A549 (cell line): ENCODE results near the gene IMPG2. TPM values are rescaled to one million over a fixed set of nuclear protein-coding genes. Genes with fewer than 3 reads are reported as not detected.

Experiments used
- ATAC-seq, 2 experiments: fragments of 200-7000 bp in 1 of 2; fragments of >200 bp in 1 of 2; cut with Nextera tagmentation in 1 of 2; cut with Tn5 transposase in 1 of 2; 3 replicates each; pipeline versions ENCODE4 v1.8.0 to v1.9.1; 2018 to 2020; ENCODE audit warnings: mild to moderate bottlenecking in 1 of 2, moderate library complexity in 1 of 2
- CTCF ChIA-PET: fragments of 300-600 bp; sonication (Branson Sonifier 250); formaldehyde crosslinking; extraction: SDS; loops from one replicate; lab custom pipeline; 2021; ENCODE audit warnings: antibody characterized with exemption, inconsistent platforms; lab: Yijun Ruan, JAX
- POLR2A ChIA-PET: fragments of 350-600 bp; formaldehyde crosslinking; extraction: SDS; loops from one replicate; lab custom pipeline; 2021; ENCODE audit warnings: antibody characterized with exemption, inconsistent platforms; lab: Yijun Ruan, JAX
- DNase-seq, 2 experiments: peaks; one replicate each; pipeline versions ENCODE4 v3.0.0 to v3.0.0-alpha.2; 2011 to 2016; ENCODE audit warnings: low read depth in 1 of 2, low spot score in 1 of 2
- FAIRE-seq: peaks from 2 replicates; lab custom pipeline; 2011; peaks lifted over from hg19 to GRCh38; lab: Jason Lieb, UNC
- H3K27ac ChIP-seq, 2 experiments: fragments of >200 bp; sonication (Bioruptor Twin); formaldehyde crosslinking; 3 replicates each; pipeline ENCODE4 v1.5.1; 2016 to 2017
- H3K4me1 ChIP-seq: fragments of >200 bp; sonication (Bioruptor Twin); formaldehyde crosslinking; 3 replicates; pipeline ENCODE4 v1.6.1; 2016
- H3K4me2 ChIP-seq: fragments of >200 bp; sonication (Bioruptor Twin); formaldehyde crosslinking; 3 replicates; pipeline ENCODE4 v1.6.1; 2016
- H3K4me3 ChIP-seq: fragments of >200 bp; sonication (Bioruptor Twin); formaldehyde crosslinking; 3 replicates; pipeline ENCODE4 v1.5.1; 2016
- H3K9me3 ChIP-seq: fragments of >200 bp; sonication (Bioruptor Twin); formaldehyde crosslinking; 3 replicates; pipeline ENCODE4 v1.6.1; 2016
- BHLHE40 ChIP-seq: IDR thresholded peaks from 2 replicates; pipeline ENCODE4 v1.6.1; 2012; ENCODE audit warnings: low read depth, low read length, inconsistent platforms
- CBX2 ChIP-seq: fragments of 200-600 bp; sonication (generic); IDR thresholded peaks from 2 replicates; pipeline ENCODE4 v1.6.1; 2016; ENCODE audit warnings: low read depth, mild to moderate bottlenecking, borderline replicate concordance
- CBX8 ChIP-seq: fragments of 200-600 bp; sonication (generic); IDR thresholded peaks from 2 replicates; pipeline ENCODE4 v1.6.1; 2016
- CEBPB ChIP-seq, 2 experiments: fragments of >200 bp in 1 of 2; sonication (Bioruptor Twin) in 1 of 2; formaldehyde crosslinking in 1 of 2; IDR thresholded peaks; 2 replicates each; pipeline ENCODE4 v1.6.1; 2012 to 2016
- CHD4 ChIP-seq: fragments of 200-600 bp; sonication (generic); IDR thresholded peaks from 2 replicates; pipeline ENCODE4 v1.6.1; 2016; ENCODE audit warnings: antibody characterized with exemption, mild to moderate bottlenecking, borderline replicate concordance
- EP300 ChIP-seq, 2 experiments: fragments of >200 bp; sonication (Bioruptor Twin); formaldehyde crosslinking; IDR thresholded peaks; 2 replicates in 1 of 2; 3 replicates in 1 of 2; pipeline ENCODE4 v1.6.1; 2016 to 2017
- ESRRA ChIP-seq: fragments of 150-350 bp; IDR thresholded peaks from 2 replicates; pipeline ENCODE4 v1.6.1; 2014; ENCODE audit warnings: mild to moderate bottlenecking, low read length, borderline replicate concordance
- FOSB ChIP-seq: fragments of 250-450 bp; sonication (Bioruptor Pico); IDR thresholded peaks from 2 replicates; pipeline ENCODE4 v1.5.0; 2020; ENCODE audit warnings: mild to moderate bottlenecking, moderate library complexity
- FOSL2 ChIP-seq, 2 experiments: fragments of 450-650 bp in 1 of 2; fragments of >200 bp in 1 of 2; sonication (Bioruptor Twin) in 1 of 2; formaldehyde crosslinking; IDR thresholded peaks; 2 replicates each; pipeline versions ENCODE4 v1.5.0 to v1.6.1; 2016 to 2020; ENCODE audit warnings: mild to moderate bottlenecking in 1 of 2, moderate library complexity in 1 of 2
- FOXS1 ChIP-seq: fragments of 250-450 bp; sonication (Bioruptor Pico); IDR thresholded peaks from 2 replicates; pipeline ENCODE4 v1.5.0; 2020; ENCODE audit warnings: mild to moderate bottlenecking, moderate library complexity
- GATA3 ChIP-seq: IDR thresholded peaks from 2 replicates; pipeline ENCODE4 v1.6.1; 2012; ENCODE audit warnings: borderline replicate concordance
- HOXA7 ChIP-seq: fragments of 250-450 bp; sonication (Bioruptor Pico); IDR thresholded peaks from 2 replicates; pipeline ENCODE4 v1.5.0; 2020; ENCODE audit warnings: mild to moderate bottlenecking, moderate library complexity
- KDM1A ChIP-seq: fragments of 200-600 bp; sonication (generic); IDR thresholded peaks from 2 replicates; pipeline ENCODE4 v1.6.1; 2016; ENCODE audit warnings: low read depth, mild to moderate bottlenecking
- MAFK ChIP-seq: fragments of 450-650 bp; IDR thresholded peaks from 2 replicates; pipeline ENCODE4 v1.6.1; 2014; ENCODE audit not compliant: partially characterized antibody
- MAZ ChIP-seq: fragments of 150-350 bp; IDR thresholded peaks from 2 replicates; pipeline ENCODE4 v1.6.1; 2014; ENCODE audit warnings: antibody characterized with exemption, low read depth, low read length, borderline replicate concordance
- PHF8 ChIP-seq: fragments of 200-600 bp; sonication (generic); IDR thresholded peaks from 2 replicates; pipeline ENCODE4 v1.6.1; 2016; ENCODE audit warnings: low read depth, mild to moderate bottlenecking, antibody characterized with exemption, moderate library complexity, borderline replicate concordance
- POLR2A ChIP-seq: IDR thresholded peaks from 2 replicates; pipeline ENCODE4 v1.6.1; 2012; ENCODE audit warnings: mild to moderate bottlenecking, low read length
- RAD21 ChIP-seq, 2 experiments: fragments of >200 bp in 1 of 2; sonication (Bioruptor Twin) in 1 of 2; formaldehyde crosslinking in 1 of 2; IDR thresholded peaks in 1 of 2; conservative IDR thresholded peaks in 1 of 2; 2 replicates in 1 of 2; 3 replicates in 1 of 2; pipeline ENCODE4 v1.6.1; 2012 to 2018; ENCODE audit warnings: inconsistent platforms in 1 of 2
- RARB ChIP-seq: fragments of 250-450 bp; sonication (Bioruptor Pico); IDR thresholded peaks from 2 replicates; pipeline ENCODE4 v1.8.0; 2021; ENCODE audit warnings: mild to moderate bottlenecking, moderate library complexity
- RNF2 ChIP-seq: fragments of 200-600 bp; sonication (generic); IDR thresholded peaks from 2 replicates; pipeline ENCODE4 v1.6.1; 2016; ENCODE audit warnings: low read depth, mild to moderate bottlenecking, antibody characterized with exemption, moderate library complexity, borderline replicate concordance
- SMC3 ChIP-seq: fragments of >200 bp; sonication (Bioruptor Twin); formaldehyde crosslinking; IDR thresholded peaks from 3 replicates; pipeline ENCODE4 v1.6.1; 2018; ENCODE audit warnings: inconsistent platforms
- TP53 ChIP-seq: fragments of 250-450 bp; sonication (Bioruptor Pico); IDR thresholded peaks from 2 replicates; pipeline ENCODE4 v1.5.0; 2021; ENCODE audit warnings: mild to moderate bottlenecking, moderate library complexity
- ZNF302 ChIP-seq: fragments of 250-450 bp; sonication (Bioruptor Pico); IDR thresholded peaks from 2 replicates; pipeline ENCODE4 v1.9.0; 2021; ENCODE audit warnings: inconsistent platforms, mild to moderate bottlenecking, moderate library complexity
- WGBS: methylation state at CpG from one replicate; pipeline ENCODE4 v1.1.6; 2017; ENCODE audit errors: missing lambda C conversion rate; 5-methylcytosine and 5-hydroxymethylcytosine counted together
- polyA plus RNA-seq, 4 experiments: library from polyadenylated mRNA; depleted of rRNA in 3 of 4; stranded (reverse); fragments of >200 nt; fragmentation: RNase III in 1 of 4; extraction: RNeasy Plus Mini Kit Qiagen cat#74134 plus additional on column Dnase treatment in 1 of 4; gene quantifications; 2 replicates in 3 of 4; 3 replicates in 1 of 4; pipeline ENCODE4 v1.2.3, GENCODE V29; 2011 to 2017
- TF ChIP-seq, protein P1 (sequence below): fragments of 450-650 bp; IDR thresholded peaks from 2 replicates; pipeline ENCODE4 v1.6.1; 2014; ENCODE audit warnings: antibody characterized with exemption
- TF ChIP-seq, protein P2 (sequence below): fragments of 150-350 bp; IDR thresholded peaks from 2 replicates; pipeline ENCODE4 v1.6.1; 2014; ENCODE audit warnings: low read depth, mild to moderate bottlenecking, low read length

Gene IMPG2
- polyA plus RNA-seq, 2 of the 4 experiments (the other 2 are of a cell fraction), result 0.03 to 0.05 TPM

DNA sequence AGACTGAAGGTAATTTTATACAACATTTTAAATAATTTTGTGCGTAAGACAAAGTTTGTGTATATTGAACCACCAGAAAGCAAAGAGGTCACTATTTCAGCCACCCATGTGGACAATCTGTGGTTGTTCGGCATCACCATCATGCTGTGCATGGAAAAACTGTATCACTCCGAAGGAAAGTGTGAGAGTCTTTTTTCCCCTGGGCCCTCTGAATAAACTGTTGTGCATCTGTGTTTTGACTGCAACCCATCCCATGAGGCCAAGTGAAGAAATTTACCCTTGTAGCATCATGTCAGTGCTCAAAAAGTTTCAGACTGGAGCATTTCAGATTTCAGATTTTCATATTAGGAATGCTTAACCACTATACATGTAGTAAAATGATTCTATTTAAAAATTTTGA, 85.3 kb downstream of the IMPG2 start:
- no peak overlapping the region for H3K27ac ChIP-seq

DNA sequence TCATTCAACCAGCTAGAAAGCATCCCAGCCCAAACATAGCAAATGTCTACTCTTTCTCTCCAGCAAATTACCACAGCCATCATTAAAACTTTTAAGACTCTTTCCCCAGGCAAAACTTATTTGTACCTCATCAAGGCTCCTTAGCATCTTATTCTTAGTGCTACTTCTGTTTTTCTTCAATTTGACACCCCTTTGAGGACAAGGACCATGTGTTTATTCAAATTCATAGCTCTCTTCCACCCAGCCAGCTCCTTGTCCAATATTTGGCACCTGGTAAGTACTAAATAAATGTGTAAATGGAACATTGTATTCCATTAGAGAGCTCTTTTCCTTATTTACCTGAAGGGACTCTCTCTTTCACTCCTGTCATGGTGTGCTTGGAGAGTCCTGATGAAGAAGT, 89.8 kb downstream of the IMPG2 start:
- no peaks in the 10 kb centered on the region for H3K4me1 ChIP-seq
- ChIA-PET CTCF (interaction anchor here (0.9 to 1.6 kb wide), 4 partner anchors 10 to 641 kb away, joined by 3 to 4 read pairs (median 3); no protein-coding TSS in a partner anchor), POLR2A (no interaction called here)
- FAIRE-seq (no peak), DNase-seq (no peak)
- H3K27ac ChIP-seq, result no peak overlapping the region
- H3K9me3 ChIP-seq, result no peaks in the 10 kb centered on the region
- TF ChIP-seq POLR2A (no peak), EP300 (IDR thresholded peaks at IDR 0.05) (no peak), RAD21 (conservative IDR thresholded peaks at IDR 0.05 in 1 of 2, IDR thresholded peaks at IDR 0.05 in 1 of 2) (no peak), PHF8 (no peak), SMC3 (no peak)
- TF ChIP-seq, all 56 proteins: peak for 0
- H3K4me2 ChIP-seq, result no peak overlapping the region
- ATAC-seq, result no peak
- H3K4me3 ChIP-seq, result no peak overlapping the region

More for the DNA sequence above, 85.3 kb downstream of the IMPG2 start:
- Histone ChIP-seq H3K9me3 (no peaks in the 10 kb centered on the region), H3K4me1 (no peaks in the 10 kb centered on the region), H3K4me3 (no peak overlapping the region), H3K4me2 (no peak overlapping the region)
- ChIA-PET POLR2A (no interaction called here), CTCF (no interaction called here)
- DNase-seq (no peak), FAIRE-seq (no peak), ATAC-seq (no peak)
- whole genome bisulfite sequencing, result 70% methylated on average over 3 of the region's 3 CpGs
- no peak for TF ChIP-seq KDM1A
- no peak for TF ChIP-seq FOSB
- no peak for TF ChIP-seq BHLHE40
- TF ChIP-seq ZNF302 (CRISPR knock-in tag), result no peak
- TF ChIP-seq POLR2A, result no peak
- TF ChIP-seq MAZ, result no peak
- TF ChIP-seq, protein P1, sequence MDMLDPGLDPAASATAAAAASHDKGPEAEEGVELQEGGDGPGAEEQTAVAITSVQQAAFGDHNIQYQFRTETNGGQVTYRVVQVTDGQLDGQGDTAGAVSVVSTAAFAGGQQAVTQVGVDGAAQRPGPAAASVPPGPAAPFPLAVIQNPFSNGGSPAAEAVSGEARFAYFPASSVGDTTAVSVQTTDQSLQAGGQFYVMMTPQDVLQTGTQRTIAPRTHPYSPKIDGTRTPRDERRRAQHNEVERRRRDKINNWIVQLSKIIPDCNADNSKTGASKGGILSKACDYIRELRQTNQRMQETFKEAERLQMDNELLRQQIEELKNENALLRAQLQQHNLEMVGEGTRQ, result no peak
- TF ChIP-seq MAFK, result no peak
- TF ChIP-seq CBX8, result no peak
- TF ChIP-seq CEBPB (IDR thresholded peaks at IDR 0.05), result no peak

DNA sequence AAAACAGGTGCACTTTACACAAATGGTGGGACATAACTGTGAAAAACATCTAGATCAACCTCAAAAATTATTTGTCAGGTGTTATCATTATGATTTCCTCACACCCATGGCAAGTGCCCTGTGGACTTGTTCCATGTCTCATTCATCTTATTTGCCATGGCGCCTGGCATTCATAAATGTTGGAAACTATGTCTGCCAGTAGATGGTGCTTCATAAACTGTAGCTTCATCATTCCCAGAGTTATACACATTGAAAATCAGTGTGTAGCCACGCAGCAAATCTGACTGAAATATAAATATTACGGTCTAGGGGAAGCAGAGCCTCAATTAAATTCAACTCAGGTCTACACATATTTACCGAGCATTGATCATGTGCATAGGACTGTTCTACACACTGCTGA, 90.7 kb downstream of the IMPG2 start:
- ChIA-PET POLR2A (no interaction called here), CTCF (interaction anchor here (1.4 kb wide), 1 partner anchor 9 kb away, joined by 4 read pairs; no protein-coding TSS in a partner anchor)
- no peak overlapping the region for H3K4me3 ChIP-seq
- ATAC-seq (peak in 1 of 2 experiments; percentile 31; a peak in 1 of 6 replicates), FAIRE-seq (no peak), DNase-seq (peak in 1 of 2 experiments; percentile 14)
- no peaks in the 10 kb centered on the region for H3K9me3 ChIP-seq
- no peak overlapping the region for H3K4me2 ChIP-seq
- H3K4me1 ChIP-seq, result no peaks in the 10 kb centered on the region
- H3K27ac ChIP-seq, result no peak overlapping the region
- WGBS, result 30% methylated on average over 4 of the region's 4 CpGs
- TF ChIP-seq SMC3 (peak; percentile 21; the same call in 1 of the 3 replicates), POLR2A (no peak), RAD21 (conservative IDR thresholded peaks at IDR 0.05 in 1 of 2, IDR thresholded peaks at IDR 0.05 in 1 of 2) (peak in 1 of 2 experiments; percentile 26; a peak in 1 of 5 replicates), HOXA7 (CRISPR knock-in tag) (no peak)

DNA sequence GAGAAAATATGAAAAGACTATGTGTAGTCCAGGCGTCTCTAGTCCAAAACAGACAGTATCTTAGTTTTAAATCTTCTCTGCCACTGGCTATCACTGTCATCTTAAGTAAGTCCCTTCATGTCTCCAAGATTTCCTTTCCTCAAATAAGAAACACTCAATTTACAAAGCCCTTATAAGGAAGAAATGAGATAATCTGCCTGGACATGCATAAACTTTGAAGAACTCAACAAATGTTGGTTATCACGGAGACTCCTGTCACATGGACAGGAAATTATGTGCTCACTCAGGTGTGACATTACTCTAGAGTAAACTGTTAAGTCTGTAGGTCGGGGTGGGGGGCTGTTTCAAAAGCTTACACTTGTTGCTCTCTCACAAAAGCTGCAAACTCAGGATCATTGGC, 91.9 kb downstream of the IMPG2 start:
- H3K4me3 ChIP-seq, result no peak overlapping the region
- ChIA-PET CTCF (no interaction called here), POLR2A (no interaction called here)
- H3K27ac ChIP-seq, result no peak overlapping the region
- FAIRE-seq, result no peak
- H3K4me2 ChIP-seq, result no peak overlapping the region
- ATAC-seq, result no peak
- no peaks in the 10 kb centered on the region for H3K9me3 ChIP-seq
- no peak for DNase-seq
- H3K4me1 ChIP-seq, result no peaks in the 10 kb centered on the region
- TF ChIP-seq ESRRA (no peak), RNF2 (no peak), GATA3 (no peak), CHD4 (no peak), CBX2 (no peak), RARB (CRISPR knock-in tag) (no peak), FOSL2 (IDR thresholded peaks at IDR 0.05) (no peak), FOSL2 (CRISPR knock-in tag; IDR thresholded peaks at IDR 0.05) (no peak), TP53 (CRISPR knock-in tag) (no peak), FOXS1 (no peak), POLR2A (no peak)
- TF ChIP-seq, protein P2, sequence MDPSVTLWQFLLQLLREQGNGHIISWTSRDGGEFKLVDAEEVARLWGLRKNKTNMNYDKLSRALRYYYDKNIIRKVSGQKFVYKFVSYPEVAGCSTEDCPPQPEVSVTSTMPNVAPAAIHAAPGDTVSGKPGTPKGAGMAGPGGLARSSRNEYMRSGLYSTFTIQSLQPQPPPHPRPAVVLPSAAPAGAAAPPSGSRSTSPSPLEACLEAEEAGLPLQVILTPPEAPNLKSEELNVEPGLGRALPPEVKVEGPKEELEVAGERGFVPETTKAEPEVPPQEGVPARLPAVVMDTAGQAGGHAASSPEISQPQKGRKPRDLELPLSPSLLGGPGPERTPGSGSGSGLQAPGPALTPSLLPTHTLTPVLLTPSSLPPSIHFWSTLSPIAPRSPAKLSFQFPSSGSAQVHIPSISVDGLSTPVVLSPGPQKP, result no peak
- TF ChIP-seq, all 56 proteins: peak for 0
- WGBS, result 51% methylated on average over 3 of the region's 3 CpGs
